Measurements from ENCODE around the gene ZFAND6.

ZFAND6 gene

GRCh38 chr15:80182611-80183261 lies 123.3 kb downstream of the ZFAND6 start:
- H3K4me2 ChIP-seq (ENCODE audit: low read length): no peak overlapping the region
- no peak overlapping the region for H4K8ac ChIP-seq (ENCODE audit: low read depth, low read length)
- no peak overlapping the region for H2AK5ac ChIP-seq (ENCODE audit: low read length)
- no peak overlapping the region for H3K27ac ChIP-seq (ENCODE audit: low read depth, low read length)
- no peaks in the 10 kb centered on the region for H3K79me2 ChIP-seq (ENCODE audit: control insufficient read depth, insufficient read depth, low read length)
- no peak overlapping the region for H2BK120ac ChIP-seq (ENCODE audit: low read depth, low read length)
- H3K23ac ChIP-seq (ENCODE audit: low read length): no peak overlapping the region
- H3K27me3 ChIP-seq (ENCODE audit: insufficient read depth, low read length, poor library complexity): no peaks in the 10 kb centered on the region
- H3K4me1 ChIP-seq (ENCODE audit: control insufficient read depth, low read depth, low read length): no peaks in the 10 kb centered on the region
- no peak overlapping the region for H2BK15ac ChIP-seq (replicated peaks; ENCODE audit: low read depth)
- H3K79me1 ChIP-seq (ENCODE audit: low read length): no peaks in the 10 kb centered on the region
- no peak overlapping the region for H3K9ac ChIP-seq (ENCODE audit: low read length)
- no CpG with 5 or more reads among the region's 5 CpGs for WGBS (ENCODE audit: extremely low coverage, insufficient coverage, low lambda C conversion rate)
- H2BK5ac ChIP-seq (ENCODE audit: low read length): no peak overlapping the region
- no peak overlapping the region for H3K56ac ChIP-seq (ENCODE audit: low read length)
- no peak overlapping the region for H4K5ac ChIP-seq (ENCODE audit: low read length)
- no peak for DNase-seq
- H3K36me3 ChIP-seq (ENCODE audit: control insufficient read depth, insufficient read depth, low read length): no peaks in the 10 kb centered on the region
- no peak overlapping the region for H3K4ac ChIP-seq (ENCODE audit: low read depth, low read length)
- no peak overlapping the region for H3K4me3 ChIP-seq (ENCODE audit: low read length)
- H3K18ac ChIP-seq (ENCODE audit: low read length): no peak overlapping the region

- H3K27ac ChIP-seq (ENCODE audit: low read depth, low read length): no peak overlapping the region
- H3K79me2 ChIP-seq (ENCODE audit: control insufficient read depth, insufficient read depth, low read length): no peaks in the 10 kb centered on the region
- no peaks in the 10 kb centered on the region for H3K27me3 ChIP-seq (ENCODE audit: insufficient read depth, low read length, poor library complexity)
- H3K4me2 ChIP-seq (ENCODE audit: low read length): no peak overlapping the region
- no peak overlapping the region for H3K9ac ChIP-seq (ENCODE audit: low read length)
- no peak overlapping the region for H3K18ac ChIP-seq (ENCODE audit: low read length)
- no peak overlapping the region for H2BK5ac ChIP-seq (ENCODE audit: low read length)
- no peaks in the 10 kb centered on the region for H3K4me1 ChIP-seq (ENCODE audit: control insufficient read depth, low read depth, low read length)
- H3K36me3 ChIP-seq (ENCODE audit: control insufficient read depth, insufficient read depth, low read length): no peaks in the 10 kb centered on the region
- no peak overlapping the region for H2BK120ac ChIP-seq (ENCODE audit: low read depth, low read length)
- no peak overlapping the region for H3K4ac ChIP-seq (ENCODE audit: low read depth, low read length)
- H3K4me3 ChIP-seq (ENCODE audit: low read length): no peak overlapping the region
- no peaks in the 10 kb centered on the region for H3K79me1 ChIP-seq (ENCODE audit: low read length)
- no peak overlapping the region for H3K56ac ChIP-seq (ENCODE audit: low read length)
- no CpG with 5 or more reads among the region's 10 CpGs for WGBS (ENCODE audit: extremely low coverage, insufficient coverage, low lambda C conversion rate)
- H4K8ac ChIP-seq (ENCODE audit: low read depth, low read length): no peak overlapping the region
- no peak overlapping the region for H2AK5ac ChIP-seq (ENCODE audit: low read length)
- no peak overlapping the region for H3K23ac ChIP-seq (ENCODE audit: low read length)
- H4K5ac ChIP-seq (ENCODE audit: low read length): no peak overlapping the region
- no peak for DNase-seq
- no peak overlapping the region for H2BK15ac ChIP-seq (replicated peaks; ENCODE audit: low read depth)
Observed at GRCh38 chr15:80183306-80183705, 123.8 kb downstream of the ZFAND6 start.

GRCh38 chr15:80183886-80184285 lies 124.4 kb downstream of the ZFAND6 start:
- H2BK120ac ChIP-seq (ENCODE audit: low read depth, low read length): no peak overlapping the region
- H3K79me2 ChIP-seq (ENCODE audit: control insufficient read depth, insufficient read depth, low read length): no peaks in the 10 kb centered on the region
- H3K79me1 ChIP-seq (ENCODE audit: low read length): no peaks in the 10 kb centered on the region
- H3K18ac ChIP-seq (ENCODE audit: low read length): no peak overlapping the region
- H2AK5ac ChIP-seq (ENCODE audit: low read length): no peak overlapping the region
- no peaks in the 10 kb centered on the region for H3K27me3 ChIP-seq (ENCODE audit: insufficient read depth, low read length, poor library complexity)
- H3K4me3 ChIP-seq (ENCODE audit: low read length): no peak overlapping the region
- H4K8ac ChIP-seq (ENCODE audit: low read depth, low read length): no peak overlapping the region
- H3K36me3 ChIP-seq (ENCODE audit: control insufficient read depth, insufficient read depth, low read length): no peaks in the 10 kb centered on the region
- H3K9ac ChIP-seq (ENCODE audit: low read length): no peak overlapping the region
- no peaks in the 10 kb centered on the region for H3K4me1 ChIP-seq (ENCODE audit: control insufficient read depth, low read depth, low read length)
- no peak overlapping the region for H3K27ac ChIP-seq (ENCODE audit: low read depth, low read length)
- peak; percentile 21 for DNase-seq
- H4K5ac ChIP-seq (ENCODE audit: low read length): no peak overlapping the region
- no peak overlapping the region for H2BK15ac ChIP-seq (replicated peaks; ENCODE audit: low read depth)
- no peak overlapping the region for H3K23ac ChIP-seq (ENCODE audit: low read length)
- H3K56ac ChIP-seq (ENCODE audit: low read length): no peak overlapping the region
- no peak overlapping the region for H3K4me2 ChIP-seq (ENCODE audit: low read length)
- H2BK5ac ChIP-seq (ENCODE audit: low read length): no peak overlapping the region
- no peak overlapping the region for H3K4ac ChIP-seq (ENCODE audit: low read depth, low read length)
- WGBS (ENCODE audit: extremely low coverage, insufficient coverage, low lambda C conversion rate): no CpG with 5 or more reads among the region's 6 CpGs

- no CpG with 5 or more reads among the region's 7 CpGs for WGBS (ENCODE audit: extremely low coverage, insufficient coverage, low lambda C conversion rate)
Observed at GRCh38 chr15:80184554-80184953, 125.1 kb downstream of the ZFAND6 start.

GRCh38 chr15:80185152-80185551 lies 125.7 kb downstream of the ZFAND6 start:
- Histone ChIP-seq H3K36me3 (ENCODE audit: control insufficient read depth, insufficient read depth, low read length) (no peaks in the 10 kb centered on the region), H2AK5ac (ENCODE audit: low read length) (no peak overlapping the region), H2BK5ac (ENCODE audit: low read length) (no peak overlapping the region), H4K5ac (ENCODE audit: low read length) (no peak overlapping the region), H3K27ac (ENCODE audit: low read depth, low read length) (no peak overlapping the region), H4K8ac (ENCODE audit: low read depth, low read length) (no peak overlapping the region), H2BK15ac (replicated peaks; ENCODE audit: low read depth) (no peak overlapping the region), H3K4me3 (ENCODE audit: low read length) (no peak overlapping the region), H3K4me2 (ENCODE audit: low read length) (no peak overlapping the region), H3K79me1 (ENCODE audit: low read length) (no peaks in the 10 kb centered on the region), H3K23ac (ENCODE audit: low read length) (no peak overlapping the region), H2BK120ac (ENCODE audit: low read depth, low read length) (no peak overlapping the region), H3K79me2 (ENCODE audit: control insufficient read depth, insufficient read depth, low read length) (no peaks in the 10 kb centered on the region), H3K18ac (ENCODE audit: low read length) (no peak overlapping the region), H3K27me3 (ENCODE audit: insufficient read depth, low read length, poor library complexity) (no peaks in the 10 kb centered on the region), H3K4ac (ENCODE audit: low read depth, low read length) (no peak overlapping the region), H3K56ac (ENCODE audit: low read length) (no peak overlapping the region), H3K9ac (ENCODE audit: low read length) (no peak overlapping the region), H3K4me1 (ENCODE audit: control insufficient read depth, low read depth, low read length) (no peaks in the 10 kb centered on the region)
- no peak for DNase-seq
- WGBS (ENCODE audit: extremely low coverage, insufficient coverage, low lambda C conversion rate): no CpG with 5 or more reads among the region's 2 CpGs

More at GRCh38 chr15:80184554-80184953, 125.1 kb downstream of the ZFAND6 start:
- Histone ChIP-seq H3K9ac (ENCODE audit: low read length) (no peak overlapping the region), H3K4ac (ENCODE audit: low read depth, low read length) (no peak overlapping the region), H3K18ac (ENCODE audit: low read length) (no peak overlapping the region), H3K23ac (ENCODE audit: low read length) (no peak overlapping the region), H3K4me1 (ENCODE audit: control insufficient read depth, low read depth, low read length) (no peaks in the 10 kb centered on the region), H3K27me3 (ENCODE audit: insufficient read depth, low read length, poor library complexity) (no peaks in the 10 kb centered on the region), H3K36me3 (ENCODE audit: control insufficient read depth, insufficient read depth, low read length) (no peaks in the 10 kb centered on the region), H3K27ac (ENCODE audit: low read depth, low read length) (no peak overlapping the region), H2BK15ac (replicated peaks; ENCODE audit: low read depth) (no peak overlapping the region), H3K4me3 (ENCODE audit: low read length) (no peak overlapping the region), H3K56ac (ENCODE audit: low read length) (no peak overlapping the region), H2AK5ac (ENCODE audit: low read length) (no peak overlapping the region), H3K79me1 (ENCODE audit: low read length) (no peaks in the 10 kb centered on the region), H4K5ac (ENCODE audit: low read length) (no peak overlapping the region), H2BK5ac (ENCODE audit: low read length) (no peak overlapping the region), H3K79me2 (ENCODE audit: control insufficient read depth, insufficient read depth, low read length) (no peaks in the 10 kb centered on the region), H4K8ac (ENCODE audit: low read depth, low read length) (no peak overlapping the region), H3K4me2 (ENCODE audit: low read length) (no peak overlapping the region), H2BK120ac (ENCODE audit: low read depth, low read length) (no peak overlapping the region)
- no peak for DNase-seq

- H2BK5ac ChIP-seq (ENCODE audit: low read length): no peak overlapping the region
- no peak overlapping the region for H3K4ac ChIP-seq (ENCODE audit: low read depth, low read length)
- no peaks in the 10 kb centered on the region for H3K79me2 ChIP-seq (ENCODE audit: control insufficient read depth, insufficient read depth, low read length)
- H3K4me2 ChIP-seq (ENCODE audit: low read length): no peak overlapping the region
- H3K4me3 ChIP-seq (ENCODE audit: low read length): no peak overlapping the region
- no peak overlapping the region for H2BK15ac ChIP-seq (replicated peaks; ENCODE audit: low read depth)
- no peak overlapping the region for H3K23ac ChIP-seq (ENCODE audit: low read length)
- no peaks in the 10 kb centered on the region for H3K4me1 ChIP-seq (ENCODE audit: control insufficient read depth, low read depth, low read length)
- no peak overlapping the region for H3K27ac ChIP-seq (ENCODE audit: low read depth, low read length)
- H3K27me3 ChIP-seq (ENCODE audit: insufficient read depth, low read length, poor library complexity): no peaks in the 10 kb centered on the region
- H4K8ac ChIP-seq (ENCODE audit: low read depth, low read length): no peak overlapping the region
- no peak overlapping the region for H2BK120ac ChIP-seq (ENCODE audit: low read depth, low read length)
- no peak overlapping the region for H3K56ac ChIP-seq (ENCODE audit: low read length)
- H3K18ac ChIP-seq (ENCODE audit: low read length): no peak overlapping the region
- H3K36me3 ChIP-seq (ENCODE audit: control insufficient read depth, insufficient read depth, low read length): no peaks in the 10 kb centered on the region
- H3K79me1 ChIP-seq (ENCODE audit: low read length): no peaks in the 10 kb centered on the region
- H3K9ac ChIP-seq (ENCODE audit: low read length): no peak overlapping the region
- no peak overlapping the region for H4K5ac ChIP-seq (ENCODE audit: low read length)
- WGBS (ENCODE audit: extremely low coverage, insufficient coverage, low lambda C conversion rate): no CpG with 5 or more reads among the region's 7 CpGs
- H2AK5ac ChIP-seq (ENCODE audit: low read length): no peak overlapping the region
- no peak for DNase-seq
Observed at GRCh38 chr15:80186066-80186465, 126.6 kb downstream of the ZFAND6 start.

Data from mesendoderm (in vitro differentiated cells).